Retinal pigment epithelial cell (primary cell): ENCODE measurements around the gene AKR7A2.
"Not testable (repeated sequence)": the region's sequence is repeated elsewhere in the genome, so short reads cannot be mapped to it uniquely, and the experiment has no call there.

ENCODE experiments used
- DNase-seq: peaks from one replicate; pipeline ENCODE4 v3.0.0-alpha.2; 2010; ENCODE audit warnings: low read depth
- H3K4me3 ChIP-seq: 2 replicates; pipeline ENCODE4 v1.5.1; 2011; ENCODE audit warnings: mild to moderate bottlenecking, low read length, control low read depth, moderate library complexity
- CTCF ChIP-seq: conservative IDR thresholded peaks from 2 replicates; pipeline ENCODE4 v1.5.1; 2011; ENCODE audit warnings: low read depth, low read length, control low read depth, inconsistent platforms

Gene AKR7A2

GRCh38 chr1:19272064-19272463 lies 39.9 kb downstream of the AKR7A2 start:
- no peak for DNase-seq
- no peak for TF ChIP-seq CTCF
- no peak overlapping the region for H3K4me3 ChIP-seq

- not testable (repeated sequence) for DNase-seq, H3K4me3 ChIP-seq
Measured at GRCh38 chr1:19270343-19270730, 41.6 kb downstream of the AKR7A2 start.

GRCh38 chr1:19269427-19270342 lies 42.3 kb downstream of the AKR7A2 start:
- TF ChIP-seq CTCF = peak; percentile 35
- not testable (repeated sequence) for DNase-seq

GRCh38 chr1:19268445-19268844 lies 43.5 kb downstream of the AKR7A2 start:
- no peak for DNase-seq
- no peak overlapping the region for H3K4me3 ChIP-seq
- no peak for TF ChIP-seq CTCF

More at GRCh38 chr1:19269427-19270342, 42.3 kb downstream of the AKR7A2 start:
- H3K4me3 ChIP-seq = not testable (repeated sequence)

GRCh38 chr1:19262744-19263143 lies 49.2 kb downstream of the AKR7A2 start:
- DNase-seq = no peak
- TF ChIP-seq CTCF = no peak
- no peak overlapping the region for H3K4me3 ChIP-seq

- no peak for TF ChIP-seq CTCF
- H3K4me3 ChIP-seq = no peak overlapping the region
- no peak for DNase-seq
Measured at GRCh38 chr1:19262047-19262446, 49.9 kb downstream of the AKR7A2 start.

- no peak overlapping the region for H3K4me3 ChIP-seq
- DNase-seq = no peak
Measured at GRCh38 chr1:19260211-19261138, 51.5 kb downstream of the AKR7A2 start.

More at GRCh38 chr1:19260211-19261138, 51.5 kb downstream of the AKR7A2 start:
- TF ChIP-seq CTCF = no peak
